CD4-positive, CD25-positive, alpha-beta regulatory T cell (primary cell): ENCODE data around the gene JPH2. TPM values are rescaled to one million over a fixed set of nuclear protein-coding genes. Genes with fewer than 3 reads are reported as not detected.
"Not testable (repeated sequence)": the region's sequence is repeated elsewhere in the genome, so short reads cannot be mapped to it uniquely, and the experiment has no call there.

Experiments
- ATAC-seq, 2 donors: fragments of 150-1000 bp; cut with Tn5 transposase; one replicate each; pipeline ENCODE4 v1.10.0; 2021; ENCODE audit warnings: low read depth in 2 of 2, moderate number of reproducible peaks in 2 of 2, moderate library complexity in 1 of 2
- DNase-seq, 3 donors: peaks; one replicate each; pipeline versions ENCODE4 v3.0.0 to v3.0.0-alpha.2; 2012 to 2022; ENCODE audit warnings: mixed read lengths in 1 of 3
- H3K27ac ChIP-seq: one replicate; pipeline ENCODE4 v1.7.0; 2013; ENCODE audit warnings: mild to moderate bottlenecking, low read length; ENCODE audit not compliant: insufficient read depth, poor library complexity, severe bottlenecking
- H3K27me3 ChIP-seq: one replicate; pipeline ENCODE4 v1.7.0; 2013; ENCODE audit warnings: low read length; ENCODE audit not compliant: control insufficient read depth, insufficient read depth
- H3K36me3 ChIP-seq: one replicate; pipeline ENCODE4 v1.7.0; 2013; ENCODE audit warnings: mild to moderate bottlenecking, low read length, moderate library complexity; ENCODE audit not compliant: control insufficient read depth, insufficient read depth
- H3K4me1 ChIP-seq: 2 replicates; pipeline ENCODE4 v1.7.0; 2013; ENCODE audit warnings: mild to moderate bottlenecking, low read length; ENCODE audit not compliant: insufficient read depth, control insufficient read depth, poor library complexity, severe bottlenecking
- H3K4me3 ChIP-seq: one replicate; pipeline ENCODE4 v1.7.0; 2013; ENCODE audit warnings: low read depth, mild to moderate bottlenecking, low read length, moderate library complexity
- H3K9me3 ChIP-seq, 2 experiments: 1 replicate in 1 of 2; 2 replicates in 1 of 2; pipeline ENCODE4 v1.7.0; 2013; ENCODE audit warnings: low read length in 2 of 2, mild to moderate bottlenecking in 1 of 2, moderate library complexity in 1 of 2; ENCODE audit not compliant: control insufficient read depth in 2 of 2
- H3K27ac Mint-ChIP-seq, 3 donors: one replicate each; pipeline ENCODE4 v1.8.0; 2020 to 2022; ENCODE audit warnings: mild to moderate bottlenecking in 3 of 3, mixed read lengths in 3 of 3, moderate library complexity in 2 of 3
- H3K27me3 Mint-ChIP-seq: one replicate; pipeline ENCODE4 v1.8.0; 2022; ENCODE audit warnings: mild to moderate bottlenecking, mixed read lengths
- H3K36me3 Mint-ChIP-seq: one replicate; pipeline ENCODE4 v1.8.0; 2020; ENCODE audit warnings: mixed read lengths
- H3K4me1 Mint-ChIP-seq, 4 donors: one replicate each; pipeline ENCODE4 v1.8.0; 2020 to 2022; ENCODE audit warnings: mixed read lengths in 4 of 4, mild to moderate bottlenecking in 1 of 4
- H3K4me3 Mint-ChIP-seq, 4 donors: one replicate each; pipeline ENCODE4 v1.8.0; 2020 to 2022; ENCODE audit warnings: mild to moderate bottlenecking in 4 of 4, mixed read lengths in 4 of 4, moderate library complexity in 3 of 4
- H3K9me3 Mint-ChIP-seq, 7 donors: one replicate each; pipeline ENCODE4 v1.8.0; 2020 to 2022; ENCODE audit warnings: mixed read lengths in 7 of 7, mild to moderate bottlenecking in 3 of 7, moderate library complexity in 2 of 7
- polyA plus RNA-seq, 4 donors: library from polyadenylated mRNA; unstranded; fragments of 300-500 nt; fragmentation: Illumina TruSeq; gene quantifications; one replicate each; pipeline ENCODE4 v1.2.3, GENCODE V29; 2021
- total RNA-seq: library from RNA; stranded (reverse); gene quantifications from one replicate; pipeline ENCODE4 v1.2.3, GENCODE V29; 2022

JPH2 gene
- total and polyA plus RNA-seq, 5 donors from 2014 or later = not detected

GRCh38 chr20:44129300-44129699, 57.7 kb downstream of the JPH2 start:
- H3K27me3 Mint-ChIP-seq, H3K4me3 Mint-ChIP-seq: not testable (repeated sequence)
- peak overlapping the region in 1 of 3 donors; percentile 79 for H3K27ac Mint-ChIP-seq

GRCh38 chr20:44126445-44126844, 60.5 kb downstream of the JPH2 start:
- peaks cover 5% of the 10 kb centered on the region for H3K27me3 ChIP-seq
- Mint-ChIP-seq H3K4me1 (no peaks in the 10 kb centered on the region), H3K9me3 (peaks cover 0 to 1% (median 0%) of the 10 kb centered on the region in 7 donors), H3K4me3 (no peak overlapping the region), H3K27me3 (peaks cover 8% of the 10 kb centered on the region), H3K36me3 (no peaks in the 10 kb centered on the region), H3K27ac (no peak overlapping the region)
- no peak for DNase-seq
- no peaks in the 10 kb centered on the region for H3K36me3 ChIP-seq
- no peak for ATAC-seq
- H3K27ac ChIP-seq = no peak overlapping the region
- no peak overlapping the region for H3K4me3 ChIP-seq
- H3K9me3 ChIP-seq = no peaks in the 10 kb centered on the region
- no peaks in the 10 kb centered on the region for H3K4me1 ChIP-seq

More at GRCh38 chr20:44129300-44129699, 57.7 kb downstream of the JPH2 start:
- H3K36me3 ChIP-seq, H3K27ac ChIP-seq, DNase-seq, H3K9me3 Mint-ChIP-seq, H3K4me1 Mint-ChIP-seq, ATAC-seq, H3K27me3 ChIP-seq, H3K36me3 Mint-ChIP-seq, H3K4me1 ChIP-seq, H3K4me3 ChIP-seq, H3K9me3 ChIP-seq: not testable (repeated sequence)

GRCh38 chr20:44125332-44126127, 61.5 kb downstream of the JPH2 start:
- peaks cover 0 to 1% (median 0%) of the 10 kb centered on the region in 7 donors for H3K9me3 Mint-ChIP-seq
- Histone ChIP-seq H3K36me3 (no peaks in the 10 kb centered on the region), H3K4me1 (no peaks in the 10 kb centered on the region), H3K27me3 (peaks cover 5% of the 10 kb centered on the region), H3K9me3 (no peaks in the 10 kb centered on the region), H3K4me3 (no peak overlapping the region), H3K27ac (no peak overlapping the region)
- peaks cover 13% of the 10 kb centered on the region for H3K27me3 Mint-ChIP-seq
- no peaks in the 10 kb centered on the region for H3K36me3 Mint-ChIP-seq
- ATAC-seq = no peak
- no peak overlapping the region for H3K4me3 Mint-ChIP-seq
- no peak for DNase-seq
- H3K4me1 Mint-ChIP-seq = no peaks in the 10 kb centered on the region
- H3K27ac Mint-ChIP-seq = no peak overlapping the region

- Mint-ChIP-seq H3K27me3 (peaks cover 13% of the 10 kb centered on the region), H3K9me3 (peaks cover 0 to 1% (median 0%) of the 10 kb centered on the region in 7 donors), H3K27ac (no peak overlapping the region), H3K36me3 (no peaks in the 10 kb centered on the region), H3K4me1 (no peaks in the 10 kb centered on the region), H3K4me3 (no peak overlapping the region)
- no peak for DNase-seq
- no peak overlapping the region for H3K4me3 ChIP-seq
- H3K9me3 ChIP-seq = no peaks in the 10 kb centered on the region
- no peak for ATAC-seq
- H3K4me1 ChIP-seq = no peaks in the 10 kb centered on the region
- no peak overlapping the region for H3K27ac ChIP-seq
- H3K27me3 ChIP-seq = peaks cover 5% of the 10 kb centered on the region
- H3K36me3 ChIP-seq = no peaks in the 10 kb centered on the region
These were observed 63.0 kb downstream of the JPH2 start for GRCh38 chr20:44123874-44124535.

- Mint-ChIP-seq H3K27me3 (peaks cover 13% of the 10 kb centered on the region), H3K4me1 (no peaks in the 10 kb centered on the region), H3K4me3 (no peak overlapping the region), H3K9me3 (peaks cover 0 to 1% (median 0%) of the 10 kb centered on the region in 7 donors), H3K36me3 (no peaks in the 10 kb centered on the region), H3K27ac (peak overlapping the region in 1 of 3 donors; percentile 67)
- no peaks in the 10 kb centered on the region for H3K36me3 ChIP-seq
- no peak overlapping the region for H3K27ac ChIP-seq
- no peaks in the 10 kb centered on the region for H3K4me1 ChIP-seq
- DNase-seq (no peak), ATAC-seq (no peak)
- H3K27me3 ChIP-seq = peaks cover 5% of the 10 kb centered on the region
- H3K4me3 ChIP-seq = no peak overlapping the region
- H3K9me3 ChIP-seq = no peaks in the 10 kb centered on the region
These were observed 63.7 kb downstream of the JPH2 start for GRCh38 chr20:44123251-44123650.

- H3K27me3 Mint-ChIP-seq = peaks cover 22% of the 10 kb centered on the region
These were observed 66.1 kb downstream of the JPH2 start for GRCh38 chr20:44120676-44121425.

GRCh38 chr20:44118185-44119033, 68.6 kb downstream of the JPH2 start:
- H3K27ac ChIP-seq = no peak overlapping the region
- H3K4me1 Mint-ChIP-seq = peaks cover 0 to 7% (median 4%) of the 10 kb centered on the region in 4 donors
- no peak overlapping the region for H3K4me3 ChIP-seq
- peaks cover 4% of the 10 kb centered on the region for H3K4me1 ChIP-seq
- ATAC-seq (no peak), DNase-seq (no peak)
- H3K4me3 Mint-ChIP-seq = no peak overlapping the region
- H3K27ac Mint-ChIP-seq = no peak overlapping the region
- peaks cover 12% of the 10 kb centered on the region for H3K27me3 ChIP-seq
- H3K9me3 Mint-ChIP-seq = no peaks in the 10 kb centered on the region
- no peaks in the 10 kb centered on the region for H3K9me3 ChIP-seq
- no peaks in the 10 kb centered on the region for H3K36me3 Mint-ChIP-seq
- peaks cover 29% of the 10 kb centered on the region for H3K27me3 Mint-ChIP-seq
- no peaks in the 10 kb centered on the region for H3K36me3 ChIP-seq

More at GRCh38 chr20:44120676-44121425, 66.1 kb downstream of the JPH2 start:
- DNase-seq (no peak), ATAC-seq (no peak)
- no peak overlapping the region for H3K27ac Mint-ChIP-seq
- Histone ChIP-seq H3K9me3 (no peaks in the 10 kb centered on the region), H3K4me3 (no peak overlapping the region), H3K36me3 (no peaks in the 10 kb centered on the region), H3K4me1 (peaks cover 4% of the 10 kb centered on the region), H3K27ac (no peak overlapping the region), H3K27me3 (peaks cover 7% of the 10 kb centered on the region)
- H3K4me3 Mint-ChIP-seq = no peak overlapping the region
- peaks cover 0 to 6% (median 4%) of the 10 kb centered on the region in 4 donors for H3K4me1 Mint-ChIP-seq
- peaks cover 0 to 1% (median 0%) of the 10 kb centered on the region in 7 donors for H3K9me3 Mint-ChIP-seq
- H3K36me3 Mint-ChIP-seq = no peaks in the 10 kb centered on the region
